Smooth muscle cell (in vitro differentiated cells): ENCODE results near the gene TM6SF1. TPM values are rescaled to one million over a fixed set of nuclear protein-coding genes. Genes with fewer than 3 reads are reported as not detected.
A peak's percentile ranks its signal among the peaks of the same experiment; 100 is the strongest.
"Not testable (repeated sequence)": the region's sequence is repeated elsewhere in the genome, so short reads cannot be mapped to it uniquely, and the experiment has no call there.

ENCODE experiments used
- DNase-seq: peaks from one replicate; lab custom pipeline; 2025; ENCODE audit not compliant: unreplicated experiment; lab: John Stamatoyannopoulos, UW
- H2AFZ ChIP-seq: fragments of 200-600 bp; sonication (generic); 2 replicates; pipeline ENCODE4 v1.6.0; 2016; ENCODE audit warnings: antibody characterized with exemption, low read depth, mild to moderate bottlenecking
- H3F3A ChIP-seq: fragments of 200-600 bp; sonication (generic); 2 replicates; pipeline ENCODE4 v1.6.0; 2017; ENCODE audit warnings: antibody characterized with exemption, low read depth
- H3K27ac ChIP-seq: fragments of 200-600 bp; sonication (generic); 2 replicates; pipeline ENCODE4 v1.5.1; 2016; ENCODE audit warnings: low read depth, mild to moderate bottlenecking
- H3K27me3 ChIP-seq: fragments of 200-600 bp; sonication (generic); 2 replicates; pipeline ENCODE4 v1.6.1; 2016; ENCODE audit warnings: low read depth, mild to moderate bottlenecking
- H3K36me3 ChIP-seq: fragments of 200-600 bp; sonication (generic); 2 replicates; pipeline ENCODE4 v1.5.1; 2016; ENCODE audit warnings: low read depth
- H3K4me1 ChIP-seq: fragments of 200-600 bp; sonication (generic); 2 replicates; pipeline ENCODE4 v1.5.1; 2016; ENCODE audit warnings: low read depth
- H3K4me2 ChIP-seq: fragments of 200-600 bp; sonication (generic); 2 replicates; pipeline ENCODE4 v1.6.0; 2016; ENCODE audit warnings: mild to moderate bottlenecking
- H3K4me3 ChIP-seq: fragments of 200-600 bp; sonication (generic); 2 replicates; pipeline ENCODE4 v1.5.1; 2016; ENCODE audit warnings: mild to moderate bottlenecking
- H3K79me2 ChIP-seq: fragments of 200-600 bp; sonication (generic); 2 replicates; pipeline ENCODE4 v1.6.0; 2016; ENCODE audit warnings: low read depth, mild to moderate bottlenecking
- H3K9ac ChIP-seq: fragments of 200-600 bp; sonication (generic); 2 replicates; pipeline ENCODE4 v1.6.0; 2016; ENCODE audit warnings: low read depth
- H3K9me3 ChIP-seq: fragments of 200-600 bp; sonication (generic); replicated peaks from 2 replicates; pipeline ENCODE4 v1.5.1; 2016; ENCODE audit warnings: low read depth
- H4K20me1 ChIP-seq: fragments of 200-600 bp; sonication (generic); 2 replicates; pipeline ENCODE4 v1.6.0; 2016; ENCODE audit warnings: low read depth
- WGBS: methylation state at CpG from one replicate; pipeline ENCODE4 v1.1.7; 2016; ENCODE audit warnings: low lambda C conversion rate; 5-methylcytosine and 5-hydroxymethylcytosine counted together
- polyA plus RNA-seq: library from polyadenylated mRNA; unstranded; fragments of >200 nt; fragmentation: Nextera tagmentation; extraction: Ambion mirVana; gene quantifications from 2 replicates; pipeline ENCODE4 v1.2.1, GENCODE V29; 2016
- total RNA-seq: library from RNA; depleted of rRNA; stranded (reverse); fragments of >200 nt; gene quantifications from 2 replicates; pipeline ENCODE4 v1.2.3, GENCODE V29; 2014
- TF ChIP-seq, protein P1 (sequence below): fragments of 200-600 bp; sonication (generic); IDR thresholded peaks from 2 replicates; pipeline ENCODE4 v1.5.1; 2017; ENCODE audit warnings: borderline replicate concordance, mild to moderate bottlenecking, antibody characterized with exemption; ENCODE audit not compliant: insufficient read depth, poor library complexity, severe bottlenecking

The TM6SF1 gene
- total and polyA plus RNA-seq, 2 experiments from 2014 or later = 1.5 TPM; not detected in 1

DNA sequence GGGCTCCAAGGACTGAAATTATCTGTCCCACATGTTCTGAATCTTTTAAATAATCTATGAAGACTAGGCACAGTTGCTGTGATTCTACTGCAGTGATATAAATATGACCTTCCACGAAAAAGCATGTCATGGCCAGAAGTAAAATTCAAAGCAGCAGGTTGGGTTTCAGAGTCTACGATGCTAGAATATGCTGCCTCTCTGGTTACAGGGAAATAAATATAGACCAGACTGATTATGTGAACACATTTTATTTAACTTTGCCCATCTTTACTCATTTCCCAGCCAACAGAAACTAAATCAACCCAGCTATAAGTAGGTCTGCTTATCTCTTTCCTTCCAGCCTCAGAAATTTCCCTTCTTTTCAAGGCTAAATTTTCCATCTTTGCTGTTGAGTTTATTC lies 19.9 kb upstream of the TM6SF1 start:
- H3K4me3 ChIP-seq = no peak overlapping the region
- no peak overlapping the region for H2AFZ ChIP-seq
- H3K4me2 ChIP-seq = no peak overlapping the region
- H3K27me3 ChIP-seq = peaks cover 83% of the 10 kb centered on the region
- H3K4me1 ChIP-seq = peaks cover 7% of the 10 kb centered on the region
- no peak for DNase-seq
- H3K9me3 ChIP-seq = no peaks in the 10 kb centered on the region
- WGBS = 86% methylated on average over 2 of the region's 2 CpGs
- no peak overlapping the region for H3K9ac ChIP-seq
- H3K79me2 ChIP-seq = no peaks in the 10 kb centered on the region
- no peaks in the 10 kb centered on the region for H3F3A ChIP-seq
- H3K27ac ChIP-seq = no peak overlapping the region
- no peaks in the 10 kb centered on the region for H4K20me1 ChIP-seq
- TF ChIP-seq, protein P1, sequence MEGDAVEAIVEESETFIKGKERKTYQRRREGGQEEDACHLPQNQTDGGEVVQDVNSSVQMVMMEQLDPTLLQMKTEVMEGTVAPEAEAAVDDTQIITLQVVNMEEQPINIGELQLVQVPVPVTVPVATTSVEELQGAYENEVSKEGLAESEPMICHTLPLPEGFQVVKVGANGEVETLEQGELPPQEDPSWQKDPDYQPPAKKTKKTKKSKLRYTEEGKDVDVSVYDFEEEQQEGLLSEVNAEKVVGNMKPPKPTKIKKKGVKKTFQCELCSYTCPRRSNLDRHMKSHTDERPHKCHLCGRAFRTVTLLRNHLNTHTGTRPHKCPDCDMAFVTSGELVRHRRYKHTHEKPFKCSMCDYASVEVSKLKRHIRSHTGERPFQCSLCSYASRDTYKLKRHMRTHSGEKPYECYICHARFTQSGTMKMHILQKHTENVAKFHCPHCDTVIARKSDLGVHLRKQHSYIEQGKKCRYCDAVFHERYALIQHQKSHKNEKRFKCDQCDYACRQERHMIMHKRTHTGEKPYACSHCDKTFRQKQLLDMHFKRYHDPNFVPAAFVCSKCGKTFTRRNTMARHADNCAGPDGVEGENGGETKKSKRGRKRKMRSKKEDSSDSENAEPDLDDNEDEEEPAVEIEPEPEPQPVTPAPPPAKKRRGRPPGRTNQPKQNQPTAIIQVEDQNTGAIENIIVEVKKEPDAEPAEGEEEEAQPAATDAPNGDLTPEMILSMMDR = no peak
- no peaks in the 10 kb centered on the region for H3K36me3 ChIP-seq

DNA sequence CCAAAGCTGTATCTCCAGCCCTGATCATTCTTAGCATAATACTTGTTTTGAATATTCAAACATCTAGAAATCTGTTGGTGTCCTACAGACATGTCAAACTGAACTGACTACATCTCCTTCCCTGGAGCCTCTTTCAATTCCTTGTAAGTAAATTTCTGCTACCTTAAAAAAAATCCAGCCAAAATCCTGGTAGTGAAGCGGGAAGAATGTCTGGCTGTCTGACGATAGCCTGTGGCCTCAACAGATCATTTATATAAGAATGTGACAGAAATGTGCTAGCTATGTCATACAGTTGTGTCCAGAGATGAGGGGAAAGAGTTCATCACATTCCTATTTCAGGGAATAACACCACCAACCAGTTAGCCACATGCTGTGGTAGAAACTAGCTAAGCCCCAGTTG lies 18.6 kb upstream of the TM6SF1 start:
- H3K9me3 ChIP-seq = no peaks in the 10 kb centered on the region
- TF ChIP-seq, protein P1 = no peak
- no peak for DNase-seq
- H3K36me3 ChIP-seq = no peaks in the 10 kb centered on the region
- H3K27ac ChIP-seq = no peak overlapping the region
- H3F3A ChIP-seq = no peaks in the 10 kb centered on the region
- H3K4me3 ChIP-seq = no peak overlapping the region
- H4K20me1 ChIP-seq = no peaks in the 10 kb centered on the region
- H3K9ac ChIP-seq = no peak overlapping the region
- H3K4me2 ChIP-seq = no peak overlapping the region
- H2AFZ ChIP-seq = no peak overlapping the region
- no peaks in the 10 kb centered on the region for H3K79me2 ChIP-seq
- peaks cover 7% of the 10 kb centered on the region for H3K4me1 ChIP-seq
- peaks cover 74% of the 10 kb centered on the region for H3K27me3 ChIP-seq
- 80% methylated on average over 2 of the region's 2 CpGs for WGBS

DNA sequence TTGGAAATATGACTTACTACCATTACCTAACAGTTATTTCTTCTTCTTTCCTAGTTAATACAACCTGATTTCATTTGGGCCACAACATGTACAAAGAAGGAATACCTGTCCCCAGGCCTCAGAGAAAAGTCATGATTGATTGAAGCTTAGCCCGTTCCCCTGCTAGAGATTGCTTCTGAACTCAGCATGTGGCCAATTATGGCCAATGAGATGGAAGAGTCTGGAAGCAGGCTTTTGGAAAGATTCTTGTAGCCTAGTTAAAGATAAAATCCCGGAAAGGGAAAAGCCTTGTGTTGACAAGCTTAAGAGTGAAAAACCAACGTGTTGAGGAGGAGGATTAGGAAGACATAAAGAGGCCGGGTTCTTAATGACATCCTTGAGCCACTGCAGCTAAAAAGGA lies 17.0 kb upstream of the TM6SF1 start:
- H3K36me3 ChIP-seq = no peaks in the 10 kb centered on the region
- H3K4me3 ChIP-seq = no peak overlapping the region
- no peak for DNase-seq
- TF ChIP-seq, protein P1 = no peak
- H2AFZ ChIP-seq = no peak overlapping the region
- no peak overlapping the region for H3K27ac ChIP-seq
- H3F3A ChIP-seq = no peaks in the 10 kb centered on the region
- peaks cover 74% of the 10 kb centered on the region for H3K27me3 ChIP-seq
- no peak overlapping the region for H3K4me2 ChIP-seq
- H3K79me2 ChIP-seq = no peaks in the 10 kb centered on the region
- H3K4me1 ChIP-seq = peaks cover 7% of the 10 kb centered on the region
- no peak overlapping the region for H3K9ac ChIP-seq
- H3K9me3 ChIP-seq = no peaks in the 10 kb centered on the region
- WGBS = 11% methylated on average over 4 of the region's 4 CpGs
- no peaks in the 10 kb centered on the region for H4K20me1 ChIP-seq

DNA sequence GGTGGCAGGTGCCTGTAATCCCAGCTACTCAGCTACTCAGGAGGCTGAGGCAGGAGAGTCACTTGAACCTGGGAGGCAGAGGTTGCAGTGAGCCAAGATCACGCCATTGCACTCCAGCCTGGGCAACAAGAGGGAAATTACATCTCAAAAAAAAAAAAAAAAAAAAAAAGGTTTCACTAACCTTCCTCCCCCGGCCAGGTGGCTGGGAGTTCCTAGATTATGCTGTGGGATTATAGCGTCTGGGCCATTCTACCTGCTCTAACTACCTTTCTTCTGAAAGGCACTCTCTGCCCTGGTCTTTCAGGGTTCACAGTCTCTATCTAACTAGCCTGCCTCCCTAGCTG lies 15.5 kb upstream of the TM6SF1 start:
- not testable (repeated sequence) for H3K4me1 ChIP-seq, H2AFZ ChIP-seq, H4K20me1 ChIP-seq, H3K9me3 ChIP-seq, H3F3A ChIP-seq, H3K4me3 ChIP-seq, H3K36me3 ChIP-seq, H3K79me2 ChIP-seq, DNase-seq, H3K9ac ChIP-seq
- Histone ChIP-seq H3K4me2 (peak overlapping the region; percentile 33), H3K27ac (peak overlapping the region; percentile 15), H3K27me3 (peaks cover 74% of the 10 kb centered on the region)
- WGBS = 92% methylated on average over 3 of the region's 3 CpGs
